H1 (cell line): ENCODE measurements around the gene MBTPS1. TPM values are rescaled to one million over a fixed set of nuclear protein-coding genes. Genes with fewer than 3 reads are reported as not detected.

ENCODE experiments used
- CTCF ChIA-PET: fragments of 300-600 bp; sonication (Branson Sonifier 250); formaldehyde crosslinking; loops from one replicate; lab custom pipeline; 2021; ENCODE audit not compliant: partially characterized antibody; lab: Charles Lee
- POLR2A ChIA-PET: fragments of 300-600 bp; sonication (Branson Sonifier 250); formaldehyde crosslinking; loops from one replicate; lab custom pipeline; 2021; ENCODE audit warnings: inconsistent platforms; ENCODE audit not compliant: partially characterized antibody; lab: Charles Lee
- DNase-seq, 2 experiments: peaks; one replicate each; pipeline versions ENCODE4 v3.0.0 to v3.0.0-alpha.2; 2010 to 2022; ENCODE audit warnings: low spot score in 2 of 2, low read depth in 1 of 2, mixed read lengths in 1 of 2
- FAIRE-seq: peaks from 2 replicates; lab custom pipeline; 2011; peaks lifted over from hg19 to GRCh38; lab: Jason Lieb, UNC
- H2AFZ ChIP-seq: 2 replicates; pipeline ENCODE4 v1.8.1; 2012; ENCODE audit warnings: low read length, inconsistent platforms
- H2AK5ac ChIP-seq: 2 replicates; pipeline ENCODE4 v1.6.1; 2013; ENCODE audit warnings: low read depth, low read length
- H2BK120ac ChIP-seq: replicated peaks from 2 replicates; pipeline ENCODE3; 2013; ENCODE audit warnings: low read depth, low read length, inconsistent platforms
- H2BK12ac ChIP-seq: 2 replicates; pipeline ENCODE4 v1.6.1; 2013; ENCODE audit warnings: low read depth, low read length
- H2BK15ac ChIP-seq: 2 replicates; pipeline ENCODE4 v1.6.1; 2013; ENCODE audit warnings: low read length
- H2BK20ac ChIP-seq: 2 replicates; pipeline ENCODE4 v1.6.1; 2013; ENCODE audit warnings: low read length
- H2BK5ac ChIP-seq: 2 replicates; pipeline ENCODE4 v1.6.1; 2013; ENCODE audit warnings: low read depth, low read length
- H3K14ac ChIP-seq: 2 replicates; pipeline ENCODE4 v1.6.1; 2013; ENCODE audit warnings: inconsistent platforms; ENCODE audit not compliant: insufficient read length
- H3K18ac ChIP-seq: 2 replicates; pipeline ENCODE4 v1.6.1; 2013; ENCODE audit warnings: low read length; ENCODE audit errors: extremely low read depth
- H3K23ac ChIP-seq: 2 replicates; pipeline ENCODE4 v1.6.1; 2013; ENCODE audit warnings: inconsistent platforms; ENCODE audit not compliant: insufficient read length
- H3K23me2 ChIP-seq: 2 replicates; pipeline ENCODE4 v1.6.1; 2013; ENCODE audit warnings: low read depth, low read length
- H3K27ac ChIP-seq: 2 replicates; pipeline ENCODE4 v1.6.1; 2011; ENCODE audit warnings: low read depth, low read length, inconsistent platforms
- H3K27me3 ChIP-seq, 4 experiments: replicated peaks in 1 of 4; 1 replicate in 1 of 4; 2 replicates in 3 of 4; pipeline versions ENCODE4 v1.6.1 to v1.8.1; 2011 to 2013; ENCODE audit warnings: low read length in 3 of 4, mild to moderate bottlenecking in 3 of 4, inconsistent platforms in 2 of 4, mixed read lengths in 2 of 4, moderate library complexity in 1 of 4; ENCODE audit not compliant: control insufficient read depth in 3 of 4, insufficient read depth in 3 of 4; ENCODE audit errors: extremely low read depth in 1 of 4
- H3K36me3 ChIP-seq, 4 experiments: 2 replicates each; pipeline versions ENCODE4 v1.6.1 to v1.8.1; 2011 to 2013; ENCODE audit warnings: mild to moderate bottlenecking in 4 of 4, low read length in 3 of 4, moderate library complexity in 2 of 4, control low read depth in 1 of 4, inconsistent platforms in 1 of 4; ENCODE audit not compliant: insufficient read depth in 4 of 4, control insufficient read depth in 2 of 4
- H3K4ac ChIP-seq: replicated peaks from 2 replicates; pipeline ENCODE3; 2013; ENCODE audit warnings: low read length, low read depth, mixed read lengths, inconsistent platforms; ENCODE audit not compliant: insufficient read length
- H3K4me1 ChIP-seq, 4 experiments: replicated peaks in 1 of 4; 1 replicate in 1 of 4; 2 replicates in 3 of 4; pipeline versions ENCODE4 v1.6.1 to v1.8.1; 2011 to 2013; ENCODE audit warnings: low read length in 3 of 4, inconsistent platforms in 2 of 4, mixed read lengths in 1 of 4; ENCODE audit not compliant: insufficient read depth in 4 of 4, control insufficient read depth in 3 of 4
- H3K4me2 ChIP-seq, 2 experiments: 2 replicates each; pipeline versions ENCODE4 v1.6.1 to v1.8.1; 2011 to 2013; ENCODE audit warnings: low read depth in 2 of 2, low read length in 2 of 2, control low read depth in 1 of 2, inconsistent platforms in 1 of 2, mild to moderate bottlenecking in 1 of 2; ENCODE audit not compliant: insufficient read depth in 1 of 2
- H3K4me3 ChIP-seq, 4 experiments: fragments of 200-600, 300-600 bp in 1 of 4; sonication (generic), shearing (Covaris generic), sonication (Bioruptor Twin) in 1 of 4; 2 replicates each; pipeline versions ENCODE4 v1.5.1 to v1.8.1; 2011 to 2016; ENCODE audit warnings: low read length in 4 of 4, low read depth in 3 of 4, control low read depth in 2 of 4, inconsistent platforms in 2 of 4, mild to moderate bottlenecking in 2 of 4, mixed read lengths in 1 of 4, moderate library complexity in 1 of 4; ENCODE audit not compliant: insufficient read depth in 2 of 4; ENCODE audit errors: extremely low read depth in 1 of 4
- H3K56ac ChIP-seq: replicated peaks from 2 replicates; pipeline ENCODE3; 2013; ENCODE audit warnings: low read depth, mild to moderate bottlenecking, mixed read lengths, low read length, inconsistent platforms; ENCODE audit not compliant: insufficient read length
- H3K79me1 ChIP-seq: 2 replicates; pipeline ENCODE4 v1.6.1; 2013; ENCODE audit warnings: low read depth, low read length, control low read depth
- H3K79me2 ChIP-seq, 2 experiments: 2 replicates each; pipeline versions ENCODE4 v1.6.1 to v1.8.1; 2012 to 2013; ENCODE audit warnings: low read length in 2 of 2, mild to moderate bottlenecking in 2 of 2, inconsistent platforms in 1 of 2; ENCODE audit not compliant: insufficient read depth in 2 of 2, control insufficient read depth in 1 of 2
- H3K9ac ChIP-seq, 4 experiments: replicated peaks in 1 of 4; 1 replicate in 1 of 4; 2 replicates in 3 of 4; pipeline versions ENCODE4 v1.6.1 to v1.8.1; 2011 to 2013; ENCODE audit warnings: low read depth in 3 of 4, low read length in 3 of 4, control low read depth in 2 of 4, mild to moderate bottlenecking in 2 of 4, moderate library complexity in 2 of 4, inconsistent platforms in 1 of 4; ENCODE audit errors: extremely low read depth in 1 of 4
- H3K9me3 ChIP-seq, 2 experiments: 2 replicates each; pipeline versions ENCODE4 v1.6.1 to v1.8.1; 2012 to 2013; ENCODE audit warnings: mild to moderate bottlenecking in 2 of 2, moderate library complexity in 2 of 2, control low read depth in 1 of 2, inconsistent platforms in 1 of 2, low read depth in 1 of 2, low read length in 1 of 2, mixed read lengths in 1 of 2; ENCODE audit not compliant: insufficient read depth in 2 of 2
- H4K20me1 ChIP-seq, 2 experiments: replicated peaks in 1 of 2; 2 replicates each; pipeline versions ENCODE3 to v1.8.1; 2011 to 2013; ENCODE audit warnings: inconsistent platforms in 2 of 2, low read length in 2 of 2, mild to moderate bottlenecking in 1 of 2; ENCODE audit not compliant: insufficient read depth in 2 of 2, control insufficient read depth in 1 of 2
- H4K5ac ChIP-seq: 2 replicates; pipeline ENCODE4 v1.6.1; 2013; ENCODE audit warnings: low read length, low read depth, mixed read lengths, inconsistent platforms; ENCODE audit not compliant: insufficient read length
- H4K8ac ChIP-seq: 2 replicates; pipeline ENCODE4 v1.8.0; 2013; ENCODE audit warnings: mild to moderate bottlenecking, moderate library complexity, low read length, inconsistent platforms; ENCODE audit not compliant: insufficient read depth; ENCODE audit errors: extremely low read depth
- H4K91ac ChIP-seq: replicated peaks from 2 replicates; pipeline ENCODE3; 2013; ENCODE audit warnings: low read length, mixed read lengths, inconsistent platforms; ENCODE audit not compliant: insufficient read length
- CHD2 ChIP-seq: IDR thresholded peaks from 2 replicates; pipeline ENCODE4 v1.6.1; 2012; ENCODE audit warnings: low read length, improper control_type of control experiment
- CTBP2 ChIP-seq: IDR thresholded peaks from 2 replicates; pipeline ENCODE4 v1.7.0; 2011; ENCODE audit warnings: borderline replicate concordance, mild to moderate bottlenecking, moderate library complexity, mixed read lengths, low read length; ENCODE audit not compliant: insufficient read depth, insufficient read length
- E2F6 ChIP-seq: IDR thresholded peaks from 2 replicates; pipeline ENCODE4 v1.6.1; 2012; ENCODE audit warnings: inconsistent platforms
- EGR1 ChIP-seq: IDR thresholded peaks from 2 replicates; pipeline ENCODE4 v1.6.1; 2011; ENCODE audit warnings: low read depth, low read length, borderline replicate concordance
- GABPA ChIP-seq: IDR thresholded peaks from 2 replicates; pipeline ENCODE4 v1.6.1; 2011; ENCODE audit warnings: mild to moderate bottlenecking, low read length, moderate library complexity, borderline replicate concordance; ENCODE audit not compliant: insufficient read depth
- MAX ChIP-seq: IDR thresholded peaks from 2 replicates; pipeline ENCODE4 v1.6.1; 2012; ENCODE audit warnings: inconsistent platforms
- POLR2A ChIP-seq, 2 experiments: IDR thresholded peaks; 1 replicate in 1 of 2; 2 replicates in 1 of 2; pipeline ENCODE4 v1.6.1; 2011; ENCODE audit warnings: low read depth in 2 of 2, low read length in 2 of 2, mild to moderate bottlenecking in 2 of 2; ENCODE audit errors: control extremely low read depth in 1 of 2
- TCF12 ChIP-seq: IDR thresholded peaks from 2 replicates; pipeline ENCODE4 v1.6.1; 2011; ENCODE audit warnings: low read depth, mild to moderate bottlenecking, low read length
- WGBS, 2 experiments: shearing (Covaris generic) in 1 of 2; methylation state at CpG; one replicate each; pipeline versions ENCODE4 v1.1.6 to v1.1.7; 2013 to 2015; ENCODE audit warnings: low lambda C conversion rate in 2 of 2, mixed read lengths in 2 of 2, inconsistent platforms in 1 of 2, low coverage in 1 of 2, missing lambda C conversion rate in 1 of 2; ENCODE audit not compliant: insufficient replicate concordance in 2 of 2, insufficient coverage in 1 of 2, insufficient read length in 1 of 2; ENCODE audit errors: extremely low coverage in 1 of 2, missing lambda C conversion rate in 1 of 2; 5-methylcytosine and 5-hydroxymethylcytosine counted together
- polyA plus RNA-seq, 7 experiments: library from polyadenylated mRNA; depleted of rRNA in 3 of 7; stranded (reverse) in 5 of 7; unstranded in 2 of 7; fragments of >200 nt in 5 of 7; fragments of 200-250 nt in 2 of 7; gene quantifications; 1 replicate in 5 of 7; 2 replicates in 1 of 7; 4 replicates in 1 of 7; pipeline versions ENCODE4 v1.2.1 to v1.2.3, GENCODE V29; 2011 to 2013; ENCODE audit warnings: missing spikeins in 2 of 7, mixed read lengths in 2 of 7
- total RNA-seq: library from RNA; stranded (reverse); fragmentation: NEBNext Ultra II Directional; extraction: Animal tissue kit (Norgen Biotek cat#: 25700); gene quantifications from 2 replicates; pipeline ENCODE4 v1.2.1, GENCODE V29; 2021

Gene MBTPS1
- total and polyA plus RNA-seq, 2 of the 8 experiments (the other 6 are each of a cell fraction or from before 2014, with no cell fraction given), result 30.6 to 53.3 TPM

- no peak overlapping the region for H3K27ac ChIP-seq
- no peak overlapping the region for H2BK20ac ChIP-seq
- H4K20me1 ChIP-seq, result no peaks in the 10 kb centered on the region
- H3K79me2 ChIP-seq, result no peaks in the 10 kb centered on the region
- no peaks in the 10 kb centered on the region for H3K23me2 ChIP-seq
- no peak overlapping the region for H4K5ac ChIP-seq
- H3K4ac ChIP-seq, result no peak overlapping the region
- no peaks in the 10 kb centered on the region for H3K79me1 ChIP-seq
- H3K4me3 ChIP-seq, result peak overlapping the region in 1 of 4 experiments; percentile 26; a peak in 1 of 8 replicates
- no peaks in the 10 kb centered on the region; a peak in 1 of 7 replicates for H3K4me1 ChIP-seq
- FAIRE-seq (no peak), DNase-seq (no peak)
- TF ChIP-seq MAX (0 out of 2 replicates have a peak, but pooled peaks have one; percentile 28), CHD2 (no peak), TCF12 (no peak), POLR2A (IDR thresholded peaks at IDR 0.05; ENCODE audit: control extremely low read depth in 1 of 2, low read depth in 2 of 2, low read length in 2 of 2) (no peak), GABPA (no peak), EGR1 (no peak), E2F6 (no peak), CTBP2 (no peak)
- no peak overlapping the region for H3K9ac ChIP-seq
- ChIA-PET CTCF (interaction anchor here (0.6 to 2.8 kb wide), 13 partner anchors 8 to 61 kb away, joined by 3 to 12 read pairs (median 4); no protein-coding TSS in a partner anchor), POLR2A (interaction anchor here (1.2 to 1.6 kb wide), 3 partner anchors 19 to 61 kb away, joined by 3 to 4 read pairs (median 3); no protein-coding TSS in a partner anchor)
- H3K9me3 ChIP-seq, result no peaks in the 10 kb centered on the region; a peak in 1 of 4 replicates
- 0 out of 2 replicates have a peak overlapping the region, but pooled peaks have one; percentile 40 for H2BK15ac ChIP-seq
- H3K18ac ChIP-seq, result 0 out of 2 replicates have a peak overlapping the region, but pooled peaks have one; percentile 38
- 82% methylated on average over 14 of the region's 14 CpGs; no CpG with 5 or more reads in 1 of the 2 experiments for WGBS, 2 experiments
- H3K36me3 ChIP-seq, result no peaks in the 10 kb centered on the region
- H2AK5ac ChIP-seq, result no peak overlapping the region
- peak overlapping the region; percentile 45; the same call in 1 of the 2 replicates for H4K8ac ChIP-seq
- H2BK5ac ChIP-seq, result no peak overlapping the region
- no peak overlapping the region for H2AFZ ChIP-seq
- H2BK12ac ChIP-seq, result no peak overlapping the region
- H3K14ac ChIP-seq, result no peak overlapping the region
- H3K4me2 ChIP-seq, result peak overlapping the region in 1 of 2 experiments; percentile 32; a peak in 2 of 4 replicates
- H3K23ac ChIP-seq, result no peak overlapping the region
- no peak overlapping the region for H3K56ac ChIP-seq
- no peak overlapping the region for H2BK120ac ChIP-seq
- H3K27me3 ChIP-seq, result no peaks in the 10 kb centered on the region
- no peak overlapping the region for H4K91ac ChIP-seq
Measured at GRCh38 chr16:84014570-84015327, 102.0 kb downstream of the MBTPS1 start.
